Naive thymus-derived CD8-positive, alpha-beta T cell (primary cell): Measurements from ENCODE around the gene MIB2. TPM values are rescaled to one million over a fixed set of nuclear protein-coding genes. Genes with fewer than 3 reads are reported as not detected.
"Not testable (repeated sequence)": the region's sequence is repeated elsewhere in the genome, so short reads cannot be mapped to it uniquely, and the experiment has no call there.

Experiments
- ATAC-seq, 2 donors: fragments of 150-1000 bp; cut with Tn5 transposase in 1 of 2; sonication (Bioruptor Pico), chemical (Tn5 transposase) in 1 of 2; 1 replicate in 1 of 2; 2 replicates in 1 of 2; pipeline ENCODE4 v1.10.0; 2021; ENCODE audit warnings: mild to moderate bottlenecking in 2 of 2, moderate library complexity in 2 of 2
- POLR2A ChIA-PET: fragments of 350-600 bp; sonication (Branson Sonifier 250); formaldehyde crosslinking; loops from one replicate; lab custom pipeline; 2021; ENCODE audit warnings: antibody characterized with exemption; lab: Charles Lee
- DNase-seq, 10 donors: peaks; one replicate each; pipeline versions ENCODE4 v3.0.0 to v3.0.0-alpha.2; 2020 to 2022
- H3K27ac Mint-ChIP-seq, 10 donors: one replicate each; pipeline ENCODE4 v1.8.0; 2020 to 2022; ENCODE audit warnings: mild to moderate bottlenecking in 10 of 10, mixed read lengths in 10 of 10, moderate library complexity in 4 of 10, inconsistent platforms in 1 of 10
- H3K27me3 Mint-ChIP-seq, 5 donors: one replicate each; pipeline ENCODE4 v1.8.0; 2021 to 2022; ENCODE audit warnings: mixed read lengths in 5 of 5
- H3K36me3 Mint-ChIP-seq, 3 donors: one replicate each; pipeline ENCODE4 v1.8.0; 2020 to 2022; ENCODE audit warnings: mixed read lengths in 3 of 3, mild to moderate bottlenecking in 2 of 3, inconsistent platforms in 1 of 3
- H3K4me1 Mint-ChIP-seq, 4 donors: one replicate each; pipeline ENCODE4 v1.8.0; 2021 to 2022; ENCODE audit warnings: mixed read lengths in 4 of 4
- H3K4me3 Mint-ChIP-seq, 10 donors: one replicate each; pipeline ENCODE4 v1.8.0; 2020 to 2022; ENCODE audit warnings: mild to moderate bottlenecking in 10 of 10, mixed read lengths in 10 of 10, moderate library complexity in 6 of 10, inconsistent platforms in 1 of 10
- H3K9me3 Mint-ChIP-seq, 9 donors: one replicate each; pipeline ENCODE4 v1.8.0; 2020 to 2022; ENCODE audit warnings: mixed read lengths in 9 of 9, mild to moderate bottlenecking in 3 of 9, inconsistent platforms in 1 of 9, moderate library complexity in 1 of 9
- polyA plus RNA-seq, 3 donors: library from polyadenylated mRNA; unstranded; fragments of 300-500 nt; fragmentation: Illumina TruSeq; gene quantifications; one replicate each; pipeline ENCODE4 v1.2.3, GENCODE V29; 2021
- total RNA-seq, 8 experiments: library from RNA in 2 of 8; stranded (reverse) in 2 of 8; gene quantifications; one replicate each; pipeline ENCODE4 v1.2.3 and lab custom pipeline; 2021 to 2026

The MIB2 gene
- total and polyA plus RNA-seq, 5 experiments from 2014 or later, result 23.6 to 122 (median 31.1) TPM

DNA sequence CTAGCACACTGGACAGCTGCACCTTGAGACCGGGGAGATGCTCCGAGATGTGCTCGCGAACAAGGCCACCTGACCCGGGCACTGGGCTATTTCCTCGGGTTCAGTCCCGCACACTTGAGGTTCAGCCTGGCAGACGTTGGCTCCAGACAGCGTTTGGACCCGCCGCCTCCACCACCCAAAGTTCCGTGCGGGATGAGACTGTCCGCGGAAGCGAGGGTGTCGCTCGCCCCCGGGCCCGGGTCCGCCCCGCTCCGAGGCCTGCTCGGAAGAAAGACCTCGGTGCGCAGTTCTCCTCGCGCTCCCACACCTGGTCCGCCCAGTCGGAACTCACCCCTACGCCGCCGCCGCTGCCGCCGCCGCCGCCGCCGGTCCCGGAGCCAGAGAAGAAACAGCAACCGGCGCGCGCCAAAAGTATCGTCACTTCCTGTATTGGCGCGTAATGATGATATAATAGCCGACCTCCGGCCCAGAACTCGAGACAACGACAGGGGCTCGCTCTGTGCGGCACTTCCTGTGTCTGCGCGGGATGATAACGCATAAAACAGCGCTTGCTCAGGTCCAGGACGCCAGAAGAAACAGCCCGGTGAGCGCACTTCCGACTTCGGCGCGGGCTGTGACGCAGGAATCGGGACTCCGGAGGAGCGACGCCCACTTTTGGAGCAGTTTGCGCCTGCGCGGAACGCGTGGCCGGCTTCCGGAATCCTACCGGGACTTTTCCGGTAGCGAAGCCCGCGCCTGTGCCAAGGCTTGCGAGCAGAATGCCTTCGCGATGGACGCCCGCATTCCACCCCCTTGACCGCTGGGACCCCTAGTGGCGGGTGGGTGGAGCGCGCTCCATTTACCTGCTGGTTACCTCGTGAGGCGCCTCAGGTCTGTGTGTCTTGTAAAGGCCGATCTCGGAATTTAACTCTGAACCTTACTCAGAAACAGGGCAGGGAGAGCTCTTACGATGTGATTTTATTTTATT is 43.6 kb downstream of the MIB2 start, which contains the start of gene CDK11B:
Gene CDK11B (minus strand): TSS at position 422 of the 967 bp plus-strand sequence. CDS start 1,519 bp downstream, outside the sequence.
- not testable (repeated sequence) for H3K9me3 Mint-ChIP-seq, H3K27me3 Mint-ChIP-seq
- POLR2A ChIA-PET, result interaction anchor here (1.2 kb wide), 2 partner anchors 20 to 63 kb away, joined by 5 read pairs; no protein-coding TSS in a partner anchor
- DNase-seq (peak; percentile 89 to 100 (median 96)), ATAC-seq (peak; percentile 91 to 96)
- Mint-ChIP-seq H3K36me3 (peaks cover 0 to 32% (median under 1%) of the 10 kb centered on the region in 3 donors), H3K27ac (peak within 1 kb of the TSS; percentile 97 to 100 (median 99)), H3K4me3 (peak within 1 kb of the TSS; percentile 92 to 99 (median 96)), H3K4me1 (peaks cover 0 to 19% (median 9%) of the 10 kb centered on the region in 4 donors)

DNA sequence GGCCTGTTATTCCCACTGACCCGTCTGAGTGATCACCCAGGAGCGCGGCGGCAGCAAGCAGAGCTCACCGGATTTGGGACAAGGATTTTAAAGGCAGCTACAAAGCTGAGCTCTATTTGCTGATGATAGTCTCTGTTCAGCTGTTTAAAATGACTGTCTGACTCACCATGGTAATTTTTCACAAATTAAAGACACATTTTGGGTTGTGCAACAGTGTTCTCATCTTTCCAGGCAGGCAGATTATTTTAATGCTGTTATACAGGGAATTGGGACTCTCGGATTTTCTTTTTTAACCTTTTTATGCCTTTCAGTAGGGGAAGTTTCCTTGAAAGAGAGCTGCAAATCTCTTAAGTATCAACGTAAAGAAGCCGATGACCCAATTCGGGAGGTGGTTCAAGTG is 47.1 kb downstream of the MIB2 start:
- H3K27me3 Mint-ChIP-seq, ATAC-seq, DNase-seq, H3K4me3 Mint-ChIP-seq, POLR2A ChIA-PET, H3K27ac Mint-ChIP-seq, H3K9me3 Mint-ChIP-seq: not testable (repeated sequence)
- H3K36me3 Mint-ChIP-seq, result peaks cover 0 to 24% (median under 1%) of the 10 kb centered on the region in 3 donors
- H3K4me1 Mint-ChIP-seq, result peaks cover 0 to 15% (median 5%) of the 10 kb centered on the region in 4 donors

DNA sequence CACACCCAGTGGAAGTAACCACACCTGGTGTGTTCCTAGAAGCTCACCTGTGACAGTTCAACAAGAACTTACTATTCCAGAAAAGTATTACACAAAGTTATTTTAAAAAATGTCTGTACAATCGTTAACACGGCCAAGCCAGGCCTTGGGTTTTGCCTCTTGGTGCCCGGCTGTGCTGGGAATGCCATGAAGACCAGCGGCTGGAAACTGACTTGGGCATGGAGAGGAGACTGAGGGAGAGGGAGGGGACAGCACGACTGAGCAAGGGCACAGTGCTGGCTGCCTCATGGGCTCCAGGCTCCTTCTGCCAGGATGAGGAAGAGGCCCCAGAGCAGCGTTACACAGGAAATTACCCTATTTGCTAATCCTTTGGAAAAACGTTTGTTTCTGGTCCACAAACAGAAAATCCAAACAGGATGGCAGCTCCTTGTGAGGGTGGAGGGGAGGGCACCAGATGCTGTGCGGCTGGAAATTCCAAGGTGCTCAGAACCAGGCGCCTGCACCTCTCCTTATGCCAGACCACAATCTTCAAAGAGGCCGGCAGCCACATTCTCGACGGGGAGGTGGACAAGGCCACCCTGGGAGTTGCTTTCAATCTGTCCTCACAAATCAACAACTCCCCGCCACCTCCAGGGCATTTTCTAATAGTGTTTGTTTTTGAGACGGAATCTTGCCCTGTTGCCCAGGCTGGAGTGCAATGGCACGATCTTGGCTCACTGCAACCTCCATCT is 47.7 kb downstream of the MIB2 start:
- H3K9me3 Mint-ChIP-seq, DNase-seq, POLR2A ChIA-PET, H3K27me3 Mint-ChIP-seq, ATAC-seq: not testable (repeated sequence)
- peaks cover 0 to 30% (median 3%) of the 10 kb centered on the region in 3 donors for H3K36me3 Mint-ChIP-seq
- H3K4me3 Mint-ChIP-seq, result peak overlapping the region in 1 of 10 donors; percentile 14
- peaks cover 0 to 17% (median 7%) of the 10 kb centered on the region in 4 donors for H3K4me1 Mint-ChIP-seq
- H3K27ac Mint-ChIP-seq, result peak overlapping the region in 3 of 10 donors; percentile 13 to 69 (median 40)

DNA sequence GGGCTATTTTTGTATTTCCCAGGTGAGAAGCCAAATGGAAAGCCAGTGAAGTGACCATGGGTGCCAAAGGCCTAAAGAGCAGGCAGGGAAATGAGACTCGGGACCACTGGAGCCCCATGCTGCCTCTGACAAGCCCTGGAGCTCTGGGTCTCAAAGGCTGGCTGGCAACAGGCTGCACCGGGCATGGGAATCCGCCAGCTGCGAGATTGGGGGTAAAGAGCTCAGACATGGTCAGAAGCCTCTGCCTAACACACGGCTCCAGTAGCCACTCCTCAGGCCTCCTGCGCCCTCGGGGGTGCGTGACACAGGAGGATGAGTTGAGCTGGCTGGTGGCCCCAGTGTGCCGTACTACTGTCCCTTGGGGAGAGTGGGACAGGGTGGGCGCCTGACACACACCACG is 49.0 kb downstream of the MIB2 start:
- not testable (repeated sequence) for H3K4me3 Mint-ChIP-seq, ATAC-seq, H3K27me3 Mint-ChIP-seq, H3K9me3 Mint-ChIP-seq, DNase-seq, H3K27ac Mint-ChIP-seq
- POLR2A ChIA-PET, result interaction anchor here (0.6 kb wide), 1 partner anchor 268 kb away, joined by 3 read pairs; no protein-coding TSS in a partner anchor
- H3K36me3 Mint-ChIP-seq, result peaks cover 0 to 36% (median 3%) of the 10 kb centered on the region in 3 donors
- H3K4me1 Mint-ChIP-seq, result peaks cover 0 to 11% (median 5%) of the 10 kb centered on the region in 4 donors

DNA sequence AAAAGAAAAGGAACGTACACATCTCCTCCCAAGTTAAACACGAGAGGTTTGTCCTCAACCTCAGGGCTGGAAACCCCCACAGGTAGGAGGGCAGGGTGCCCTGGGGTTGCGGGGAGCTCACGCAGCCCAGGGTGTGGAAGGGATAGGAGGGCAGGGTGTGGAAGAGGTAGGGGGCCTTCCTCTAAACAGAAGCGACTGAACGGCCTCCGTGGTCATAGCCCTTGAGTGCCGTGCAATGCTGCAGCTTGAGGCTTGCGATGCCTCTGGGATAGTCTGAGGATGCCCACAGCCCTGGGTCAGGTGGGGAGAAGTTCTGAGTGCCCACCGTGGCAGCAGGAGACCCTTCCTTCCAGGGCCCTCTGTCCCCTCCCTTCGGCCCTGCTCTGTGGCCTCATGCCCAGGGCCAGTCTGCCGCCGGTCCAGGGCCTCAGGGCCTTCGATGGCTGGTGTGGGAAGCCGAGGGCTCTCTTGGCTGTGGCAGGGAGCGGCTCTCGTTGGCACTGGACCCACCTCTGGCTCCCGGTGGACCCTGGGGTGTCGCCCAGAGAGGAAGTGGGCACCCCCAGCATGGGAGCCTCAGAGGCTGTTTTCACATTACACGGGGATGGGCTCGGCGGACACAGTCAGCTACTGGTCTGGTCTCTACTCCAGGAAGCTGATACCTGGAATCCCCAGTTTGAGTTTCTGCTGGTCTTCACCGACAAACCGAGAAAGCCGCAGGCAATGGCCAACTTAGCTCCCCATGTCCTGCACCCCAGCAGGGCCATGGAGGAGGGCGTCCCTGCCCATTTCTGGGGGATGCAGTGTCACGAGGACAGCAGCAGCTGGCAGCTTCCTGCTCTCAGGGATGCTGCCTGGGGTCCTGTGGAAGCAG is 49.9 kb downstream of the MIB2 start:
- POLR2A ChIA-PET, result interaction anchor here (0.6 to 0.9 kb wide), 3 partner anchors 64 to 269 kb away, joined by 3 read pairs; no protein-coding TSS in a partner anchor
- Mint-ChIP-seq H3K4me3 (no peak overlapping the region), H3K27ac (no peak overlapping the region)

DNA sequence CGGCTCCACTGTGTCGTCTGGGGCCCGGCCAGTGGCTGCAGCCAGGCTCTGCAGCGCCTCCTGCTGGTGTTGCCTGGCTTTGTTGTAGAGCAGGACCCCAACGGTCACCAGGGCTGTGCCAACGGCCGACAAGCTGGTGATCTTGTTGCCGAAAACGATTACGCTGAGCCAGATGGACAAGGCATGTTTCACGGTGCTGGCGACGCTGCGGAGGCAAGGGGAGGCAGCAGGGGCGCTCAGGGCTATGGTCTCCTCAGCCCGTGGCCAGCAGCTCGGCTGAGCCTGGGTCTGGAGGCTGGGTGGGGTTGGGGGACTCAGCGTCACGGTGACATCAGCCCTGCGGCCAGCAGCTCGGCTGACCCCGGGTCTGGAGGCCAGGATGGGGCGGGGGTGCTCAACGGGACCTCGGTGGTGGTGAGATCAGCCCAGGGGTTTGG is 50.5 kb downstream of the MIB2 start:
- POLR2A ChIA-PET, result interaction anchor here (0.5 to 0.9 kb wide), 3 partner anchors 14 to 154 kb away, joined by 3 to 5 read pairs (median 3); no protein-coding TSS in a partner anchor
- ATAC-seq, result peak; percentile 46 to 56

More for the DNA sequence above, 49.9 kb downstream of the MIB2 start:
- DNase-seq (no peak), ATAC-seq (no peak)
- H3K27me3 Mint-ChIP-seq, result no peaks in the 10 kb centered on the region
- no peaks in the 10 kb centered on the region for H3K9me3 Mint-ChIP-seq
- H3K4me1 Mint-ChIP-seq, result peaks cover 0 to 11% (median 5%) of the 10 kb centered on the region in 4 donors
- peaks cover 0 to 44% (median 3%) of the 10 kb centered on the region in 3 donors for H3K36me3 Mint-ChIP-seq

DNA sequence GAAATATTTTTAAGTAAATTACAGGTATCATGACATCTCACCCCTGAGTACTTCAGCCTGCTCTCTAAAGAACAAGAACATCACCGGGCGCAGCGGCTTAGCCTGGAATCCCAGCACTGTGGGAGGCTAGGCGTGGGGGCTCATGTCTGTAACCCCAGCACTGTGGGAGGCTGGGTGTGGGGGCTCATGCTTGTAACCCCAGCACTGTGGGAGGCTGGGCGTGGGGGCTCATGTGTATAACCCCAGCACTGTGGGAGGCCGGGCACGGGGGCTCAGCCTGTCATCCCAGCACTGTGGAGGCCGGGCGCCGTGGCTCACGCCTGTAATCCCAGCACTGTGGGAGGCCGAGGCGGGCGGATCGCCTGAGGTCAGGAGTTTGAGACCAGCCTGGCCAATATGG is 51.2 kb downstream of the MIB2 start:
- no peak for DNase-seq

More for the DNA sequence above, 50.5 kb downstream of the MIB2 start:
- Mint-ChIP-seq H3K36me3 (peaks cover 0 to 49% (median 3%) of the 10 kb centered on the region in 3 donors), H3K27me3 (no peaks in the 10 kb centered on the region), H3K9me3 (no peaks in the 10 kb centered on the region), H3K4me1 (peaks cover 0 to 11% (median 5%) of the 10 kb centered on the region in 4 donors), H3K27ac (peak overlapping the region in 1 of 10 donors; percentile 20), H3K4me3 (no peak overlapping the region)
- peak in 7 of 10 donors; percentile 9 to 65 (median 25) for DNase-seq

DNA sequence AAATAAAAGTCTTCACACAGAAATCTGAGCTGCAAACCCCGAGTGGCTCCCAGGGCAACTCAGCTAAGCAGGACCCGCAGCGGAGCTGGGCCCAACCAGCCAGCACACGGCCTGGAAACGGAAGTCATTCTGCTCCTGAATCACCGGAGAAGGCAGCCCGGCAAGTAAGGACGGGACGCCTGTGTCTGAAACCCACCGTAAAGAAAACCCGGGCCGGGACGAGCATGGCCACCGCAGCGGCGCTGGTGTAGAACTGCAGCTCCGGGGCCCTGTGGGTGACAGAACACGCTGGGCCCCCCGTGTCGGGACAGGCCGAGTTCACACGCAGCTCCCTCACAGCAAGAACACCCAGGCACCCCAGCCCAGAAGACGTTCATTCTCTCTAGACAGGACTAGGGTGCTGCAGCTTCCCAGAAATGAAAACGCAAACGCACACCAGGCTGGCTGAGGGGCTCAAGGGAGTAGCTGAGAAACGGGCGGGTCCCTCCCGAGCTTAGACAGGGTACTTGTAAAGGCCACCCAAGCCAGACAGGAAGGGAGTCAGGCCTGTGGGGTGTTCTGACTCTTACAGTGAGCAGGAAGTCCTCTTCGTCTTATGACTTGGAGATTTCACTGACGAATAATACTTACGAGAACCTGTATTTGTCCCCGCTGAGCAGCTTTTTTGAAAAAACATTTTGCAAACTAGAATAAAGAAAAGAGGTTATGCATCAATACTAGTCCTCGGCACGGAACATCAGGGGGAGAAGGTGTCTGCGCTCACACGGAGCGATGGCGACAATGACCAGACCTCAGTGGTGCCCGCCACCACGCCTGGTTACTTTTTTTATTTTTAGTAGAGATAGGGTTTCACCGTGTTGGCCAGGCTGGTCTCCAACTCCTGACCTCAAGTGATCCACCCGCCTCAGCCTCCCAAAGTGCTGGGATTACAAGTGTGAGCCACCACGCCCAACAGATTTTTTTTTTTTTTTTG is 54.5 kb downstream of the MIB2 start:
- Mint-ChIP-seq H3K9me3 (no peaks in the 10 kb centered on the region), H3K36me3 (peaks cover 0 to 70% (median 3%) of the 10 kb centered on the region in 3 donors), H3K4me3 (no peak overlapping the region), H3K4me1 (peaks cover 0 to 9% (median 3%) of the 10 kb centered on the region in 4 donors), H3K27me3 (no peaks in the 10 kb centered on the region), H3K27ac (peak overlapping the region in 4 of 10 donors; percentile 19 to 73 (median 45))
- POLR2A ChIA-PET, result interaction anchor here (0.8 to 1.1 kb wide), 2 partner anchors 39 to 59 kb away, joined by 3 to 4 read pairs; no protein-coding TSS in a partner anchor
- DNase-seq (no peak), ATAC-seq (no peak)

More for the DNA sequence above, 51.2 kb downstream of the MIB2 start:
- Mint-ChIP-seq H3K4me1 (peaks cover 0 to 9% (median 4%) of the 10 kb centered on the region in 4 donors), H3K27ac (peak overlapping the region in 1 of 10 donors; percentile 33), H3K4me3 (no peak overlapping the region), H3K9me3 (no peaks in the 10 kb centered on the region), H3K36me3 (peaks cover 0 to 55% (median 3%) of the 10 kb centered on the region in 3 donors), H3K27me3 (no peaks in the 10 kb centered on the region)
- no peak for ATAC-seq
- POLR2A ChIA-PET, result interaction anchor here (0.5 kb wide), 1 partner anchor 153 kb away, joined by 5 read pairs; no protein-coding TSS in a partner anchor

DNA sequence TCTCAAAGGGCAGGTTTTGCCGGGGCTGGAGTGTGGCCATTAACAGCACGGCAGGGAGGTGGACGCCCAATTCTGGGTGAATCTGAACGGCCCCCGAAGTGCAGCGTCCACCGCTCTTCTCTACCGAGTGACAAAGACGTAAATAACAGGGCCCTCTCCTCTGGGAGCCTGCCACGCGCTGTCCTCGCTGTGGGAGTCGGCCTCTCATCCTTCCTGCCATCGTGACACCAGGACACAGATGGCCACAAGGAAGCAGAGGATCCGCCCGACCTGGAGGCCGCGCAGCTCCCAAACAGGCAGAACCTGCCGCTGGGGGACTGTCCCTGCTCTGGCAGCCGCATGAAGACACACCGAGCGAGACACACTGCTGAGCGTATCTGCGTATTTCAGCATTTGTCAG is 55.6 kb downstream of the MIB2 start:
- Mint-ChIP-seq H3K4me3 (no peak overlapping the region), H3K9me3 (no peaks in the 10 kb centered on the region), H3K4me1 (peaks cover 0 to 9% (median 3%) of the 10 kb centered on the region in 4 donors), H3K27me3 (no peaks in the 10 kb centered on the region), H3K27ac (no peak overlapping the region), H3K36me3 (peaks cover 0 to 66% (median 3%) of the 10 kb centered on the region in 3 donors)
- no peak for DNase-seq
- POLR2A ChIA-PET, result no interaction called here
- ATAC-seq, result no peak

DNA sequence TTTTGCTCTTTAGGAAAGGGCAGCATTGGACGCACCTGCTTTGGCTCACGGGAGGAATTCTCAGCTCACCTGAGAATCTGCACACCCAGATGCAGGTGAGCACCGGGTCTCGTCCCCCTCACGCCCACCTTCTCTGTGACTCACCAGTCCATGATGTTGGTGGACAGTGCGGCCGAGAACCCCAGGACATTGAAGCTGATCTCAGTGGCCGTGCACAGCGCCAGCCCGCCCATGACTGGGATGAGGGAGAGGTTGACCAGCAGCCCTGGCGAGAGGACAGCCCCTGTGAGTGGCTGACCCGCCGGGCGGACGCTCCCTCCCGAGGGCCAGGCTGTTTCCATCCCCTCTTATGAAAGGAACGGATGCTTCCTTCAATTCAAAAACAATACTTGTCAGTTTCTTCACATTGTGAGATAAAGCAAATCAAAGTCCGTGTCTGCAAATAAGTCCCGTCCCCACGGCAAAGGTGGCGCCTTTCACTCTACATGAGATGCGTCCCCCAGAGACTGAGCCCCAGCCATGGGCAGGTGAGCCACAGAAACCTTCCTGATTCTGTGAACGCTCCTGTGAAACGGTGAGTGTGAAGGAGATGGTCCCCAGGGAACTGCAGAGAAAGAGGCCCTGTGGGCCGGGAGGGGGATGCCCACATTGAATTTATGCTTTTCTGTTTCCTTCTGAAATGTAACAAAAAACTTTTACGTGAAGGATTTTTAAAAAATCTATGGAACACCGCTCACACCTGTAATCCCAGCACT is 56.2 kb downstream of the MIB2 start:
- Mint-ChIP-seq H3K9me3 (no peaks in the 10 kb centered on the region), H3K4me1 (peaks cover 0 to 9% (median 3%) of the 10 kb centered on the region in 4 donors), H3K27ac (peak overlapping the region in 3 of 10 donors; percentile 36 to 74 (median 51)), H3K27me3 (no peaks in the 10 kb centered on the region), H3K36me3 (peaks cover 0 to 59% (median 3%) of the 10 kb centered on the region in 3 donors), H3K4me3 (no peak overlapping the region)
- POLR2A ChIA-PET, result no interaction called here
- ATAC-seq (no peak), DNase-seq (no peak)
